Measurements from ENCODE around the gene THOC7. TPM values are rescaled to one million over a fixed set of nuclear protein-coding genes. Genes with fewer than 3 reads are reported as not detected.

Gene THOC7
- total RNA-seq, 1 donor from 2014 or later = 13.8 TPM

GRCh38 chr3:63877737-63878393 lies 14.3 kb upstream of the THOC7 start:
- intact Hi-C loops (cut with DNase I) = no loop called here
- H3K36me3 ChIP-seq = no peaks in the 10 kb centered on the region
- H3K4me1 ChIP-seq = peaks cover 0 to 9% of the 10 kb centered on the region in 2 donors
- no peaks in the 10 kb centered on the region for H3K27me3 ChIP-seq
- H3K9me3 ChIP-seq = no peaks in the 10 kb centered on the region
- TF ChIP-seq CTCF (IDR thresholded peaks at IDR 0.05) = no peak
- no peak for DNase-seq (ENCODE audit: low spot score in 2 of 2)
- H3K27ac ChIP-seq = no peak overlapping the region
- no peak overlapping the region for H3K4me3 ChIP-seq

GRCh38 chr3:63876260-63876659 lies 12.7 kb upstream of the THOC7 start:
- H3K4me1 ChIP-seq = peaks cover 0 to 9% of the 10 kb centered on the region in 2 donors

GRCh38 chr3:63875510-63875909 lies 11.9 kb upstream of the THOC7 start:
- no peak for TF ChIP-seq CTCF (IDR thresholded peaks at IDR 0.05)
- peaks cover 0 to 12% of the 10 kb centered on the region in 2 donors for H3K4me1 ChIP-seq
- intact Hi-C loops (cut with DNase I) = no loop called here
- no peak overlapping the region for H3K4me3 ChIP-seq
- H3K36me3 ChIP-seq = no peaks in the 10 kb centered on the region
- no peak overlapping the region for H3K27ac ChIP-seq
- DNase-seq (ENCODE audit: low spot score in 2 of 2) = no peak
- H3K27me3 ChIP-seq = no peaks in the 10 kb centered on the region
- H3K9me3 ChIP-seq = no peaks in the 10 kb centered on the region

More at GRCh38 chr3:63876260-63876659, 12.7 kb upstream of the THOC7 start:
- intact Hi-C loops (cut with DNase I) = no loop called here
- H3K27ac ChIP-seq = no peak overlapping the region
- no peaks in the 10 kb centered on the region for H3K27me3 ChIP-seq
- no peak for TF ChIP-seq CTCF (IDR thresholded peaks at IDR 0.05)
- no peaks in the 10 kb centered on the region for H3K9me3 ChIP-seq
- no peak overlapping the region for H3K4me3 ChIP-seq
- no peak for DNase-seq (ENCODE audit: low spot score in 2 of 2)
- no peaks in the 10 kb centered on the region for H3K36me3 ChIP-seq

GRCh38 chr3:63874769-63875168 lies 11.2 kb upstream of the THOC7 start:
- Histone ChIP-seq H3K9me3 (no peaks in the 10 kb centered on the region), H3K36me3 (no peaks in the 10 kb centered on the region), H3K27me3 (no peaks in the 10 kb centered on the region), H3K27ac (no peak overlapping the region), H3K4me3 (no peak overlapping the region), H3K4me1 (peaks cover 0 to 12% of the 10 kb centered on the region in 2 donors)
- intact Hi-C loops (cut with DNase I) = no loop called here
- DNase-seq (ENCODE audit: low spot score in 2 of 2) = no peak
- no peak for TF ChIP-seq CTCF (IDR thresholded peaks at IDR 0.05)

GRCh38 chr3:63872135-63872924 lies 8.7 kb upstream of the THOC7 start:
- no peak for DNase-seq (ENCODE audit: low spot score in 2 of 2)
- intact Hi-C loops (cut with DNase I) = no loop called here
- H3K27ac ChIP-seq = no peak overlapping the region
- H3K4me1 ChIP-seq = peaks cover 0 to 5% of the 10 kb centered on the region in 2 donors
- H3K36me3 ChIP-seq = no peaks in the 10 kb centered on the region
- TF ChIP-seq CTCF (IDR thresholded peaks at IDR 0.05) = no peak
- H3K9me3 ChIP-seq = no peaks in the 10 kb centered on the region
- H3K4me3 ChIP-seq = no peak overlapping the region
- no peaks in the 10 kb centered on the region for H3K27me3 ChIP-seq
